ENCODE results near the gene CABP4.

Gene CABP4

DNA sequence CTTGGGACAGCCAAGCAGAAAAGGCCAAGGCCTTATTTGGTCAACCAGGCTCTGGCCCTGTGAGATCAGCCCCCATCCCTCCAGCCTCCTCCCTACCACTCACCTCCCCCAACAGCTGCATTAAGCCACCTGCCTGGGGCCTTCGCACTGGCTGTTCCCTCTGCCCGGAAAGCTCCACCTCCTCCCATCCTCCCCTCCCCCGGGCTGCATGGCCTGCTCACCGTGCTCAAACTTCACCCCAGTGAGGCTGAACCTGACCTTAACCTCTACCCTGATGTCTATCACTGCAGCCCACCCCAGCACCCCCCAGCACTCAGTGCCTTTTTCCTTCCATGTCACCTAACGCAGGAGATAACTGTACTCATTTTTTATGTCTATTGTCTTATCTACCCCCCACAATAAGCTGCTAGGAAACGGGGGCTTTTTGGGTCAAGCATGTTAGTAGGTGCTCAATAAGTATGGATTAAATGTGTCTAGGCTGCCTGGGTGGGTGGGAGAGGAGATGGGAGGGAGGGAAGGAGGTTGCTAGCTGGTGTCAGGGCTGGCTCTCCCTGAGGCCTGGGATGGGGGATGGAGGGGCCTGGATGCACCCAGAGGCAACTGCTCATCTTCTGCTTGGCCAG, 18.6 kb upstream of the CABP4 start:
- no peak for DNase-seq

DNA sequence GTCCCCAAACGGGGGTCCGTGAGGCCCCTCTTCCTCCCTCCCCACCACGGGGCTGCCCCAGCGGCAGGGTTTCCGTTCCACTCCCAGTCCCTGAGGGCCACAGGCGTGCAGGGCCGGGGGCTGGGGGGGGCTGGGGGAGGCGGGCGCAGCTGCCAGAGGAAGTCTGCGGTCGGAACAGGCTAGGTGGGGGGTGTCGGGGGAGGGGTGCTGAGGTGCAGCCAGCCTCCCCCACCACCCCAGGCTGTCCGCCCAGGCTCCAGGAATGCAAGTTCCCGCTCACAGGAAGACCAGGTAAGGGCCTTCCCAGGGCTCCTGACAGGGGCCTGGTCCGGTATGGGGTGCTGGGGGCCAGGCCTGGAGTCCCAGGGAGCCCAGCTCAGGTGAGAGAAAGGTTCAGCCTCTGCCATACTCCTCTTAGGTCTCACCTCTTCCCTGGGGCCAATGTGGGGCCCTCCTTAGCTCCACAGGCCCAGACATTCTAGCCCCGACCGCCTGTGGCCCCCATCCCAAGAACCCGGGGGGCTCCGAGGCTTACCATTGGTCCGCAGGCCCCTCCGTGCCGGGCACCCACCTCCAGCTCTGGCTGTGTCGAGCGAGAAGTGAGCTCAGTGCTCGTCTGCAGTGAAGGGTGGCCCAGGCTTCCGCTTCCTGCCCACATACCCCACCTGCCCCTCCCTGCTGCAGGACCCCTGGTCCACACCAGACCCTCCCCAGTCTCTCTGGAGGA, 17.9 kb upstream of the CABP4 start, which contains the start of gene PTPRCAP:
PTPRCAP (minus strand) TSS at position 601 of the 727 bp plus-strand sequence; CDS start at position 538, 63 bp downstream.
- no peak for DNase-seq

DNA sequence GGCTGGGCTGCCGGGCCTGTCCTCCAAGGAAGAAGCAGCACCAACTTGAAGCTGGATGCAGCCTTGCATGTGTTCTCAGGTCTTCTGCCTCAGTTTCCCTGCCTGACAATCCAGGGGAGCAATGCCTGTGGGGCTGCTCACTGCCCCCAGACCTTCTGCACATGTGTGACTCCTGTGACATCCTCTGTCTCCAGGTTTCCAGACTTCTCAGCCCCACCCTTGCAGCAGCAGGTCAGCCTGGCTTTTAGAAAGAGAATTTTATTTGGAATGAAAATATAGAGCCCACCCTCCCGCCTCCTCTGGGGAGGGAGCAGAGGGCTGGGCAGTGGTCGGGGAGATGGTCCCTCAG, 17.4 kb upstream of the CABP4 start:
- no peak for DNase-seq

DNA sequence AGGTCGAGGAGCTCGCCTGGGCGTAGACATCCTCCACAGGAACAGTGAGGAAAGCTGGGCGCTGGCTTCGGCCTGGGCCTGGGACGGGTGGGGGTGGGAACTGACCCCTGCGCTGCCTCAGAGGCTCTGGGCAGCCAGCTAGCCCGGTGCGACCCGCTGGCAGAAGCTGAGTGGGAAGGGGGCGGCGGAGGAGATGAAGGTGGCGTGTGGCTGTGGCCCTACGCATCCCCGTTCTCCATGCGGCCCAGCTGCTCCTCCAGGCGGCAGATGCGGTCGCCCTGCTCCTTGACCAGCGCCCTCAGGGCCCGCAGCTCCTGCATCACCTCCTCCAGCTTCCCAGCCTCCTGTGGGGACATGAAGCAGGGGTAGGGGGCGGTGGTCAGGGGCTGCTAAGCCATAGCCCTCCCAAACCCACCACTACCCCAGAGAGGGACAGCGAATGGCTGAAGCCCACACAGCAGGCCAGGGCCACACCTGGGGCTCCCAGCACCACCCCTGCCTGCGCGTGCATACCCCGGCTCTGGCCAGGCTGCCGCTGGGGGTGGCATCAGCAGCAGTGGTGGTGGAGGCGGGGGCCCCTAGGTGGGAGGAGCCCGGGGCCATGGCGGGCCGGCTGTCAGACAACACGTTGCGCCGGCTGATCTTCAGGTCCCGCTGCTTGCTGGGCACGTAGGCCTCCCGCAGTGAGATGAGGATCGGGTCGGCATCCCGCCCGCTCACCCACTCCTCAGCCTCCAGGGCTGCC, 16.8 kb upstream of the CABP4 start:
- no peak for DNase-seq

DNA sequence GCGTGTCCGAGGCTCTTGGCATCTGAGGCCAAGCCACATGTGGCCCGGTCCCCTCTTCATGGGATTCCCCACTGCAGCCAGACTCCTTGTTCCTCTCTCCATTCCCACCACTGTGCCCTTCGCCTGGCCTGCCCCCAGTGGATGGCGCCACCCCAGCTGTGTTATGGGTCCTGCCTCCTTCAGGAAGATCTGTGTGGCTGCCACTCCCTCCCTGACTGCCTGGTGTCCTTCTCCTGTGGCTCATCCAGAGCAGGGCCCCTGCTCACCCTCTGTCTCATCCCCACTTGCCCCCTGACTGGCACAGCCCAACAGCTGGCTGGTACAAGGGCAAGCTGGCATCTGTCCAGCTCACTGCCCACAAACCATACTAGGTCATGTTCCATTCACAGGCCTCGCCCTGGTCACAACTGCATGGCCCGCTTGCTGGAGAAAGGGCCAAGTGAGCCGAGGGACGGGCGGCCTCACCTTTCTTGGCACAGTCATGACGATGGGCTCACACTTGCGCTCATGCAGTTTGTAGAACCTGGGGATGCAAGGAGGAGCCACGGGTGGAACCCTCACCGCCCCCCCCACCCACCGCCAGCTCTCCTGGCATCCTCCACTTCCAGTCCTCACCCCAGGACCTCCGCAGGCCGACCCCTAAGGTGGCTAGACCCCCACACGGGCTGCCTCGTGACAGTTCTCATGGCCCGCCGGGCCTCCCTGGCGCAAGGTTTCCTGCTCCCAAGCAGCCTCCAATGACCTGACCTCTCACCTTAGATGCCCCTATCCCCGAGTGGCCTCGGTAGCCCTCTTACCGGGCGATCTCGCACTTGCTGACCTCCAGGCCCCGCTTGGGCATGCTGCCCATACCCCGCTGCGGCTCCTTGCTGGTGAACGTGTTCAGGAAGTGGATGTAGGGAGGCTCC, 15.6 kb upstream of the CABP4 start:
- DNase-seq = no peak

DNA sequence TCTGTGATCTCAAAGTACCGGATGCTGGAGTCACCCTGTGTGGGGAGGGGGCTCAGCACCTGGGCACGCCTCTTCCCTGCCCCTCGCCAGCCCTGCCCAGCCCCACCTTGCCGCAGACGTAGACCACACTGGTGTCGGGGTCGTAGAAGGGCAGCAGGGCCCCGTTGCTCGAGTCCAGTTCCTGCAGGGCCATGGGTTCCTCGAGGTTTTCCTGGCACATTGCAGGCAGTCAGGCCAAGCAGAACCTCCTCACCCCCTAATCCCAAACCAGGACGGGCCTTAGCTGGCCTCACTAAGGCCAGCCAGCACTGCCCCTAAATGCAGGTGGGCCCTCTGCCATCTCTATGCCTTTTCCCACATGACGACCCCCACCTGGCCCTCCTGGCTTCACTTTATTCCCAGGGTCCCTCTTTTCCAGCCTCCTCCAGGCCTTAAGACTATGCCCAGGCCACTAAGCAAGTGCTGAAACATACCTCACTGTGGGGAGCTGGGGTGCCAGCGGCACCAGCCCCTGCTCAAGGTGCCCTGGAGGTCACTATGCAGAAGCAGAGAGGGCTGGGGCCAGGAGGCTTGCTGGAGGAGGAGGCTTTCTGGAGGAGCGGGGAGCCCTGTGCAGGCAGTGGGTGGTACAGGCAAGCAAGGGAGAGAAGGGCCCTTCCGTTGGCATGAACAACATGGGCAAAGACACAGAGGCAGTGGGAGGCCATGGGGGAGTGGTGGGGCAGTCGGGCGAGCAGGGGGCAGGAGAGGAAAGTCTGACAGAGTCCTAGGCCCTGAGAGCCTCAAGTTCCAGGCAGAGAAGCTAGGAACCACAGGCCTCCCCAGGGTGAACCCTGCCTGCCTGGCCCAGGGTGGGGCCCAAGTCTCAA, 14.7 kb upstream of the CABP4 start:
- DNase-seq = no peak

DNA sequence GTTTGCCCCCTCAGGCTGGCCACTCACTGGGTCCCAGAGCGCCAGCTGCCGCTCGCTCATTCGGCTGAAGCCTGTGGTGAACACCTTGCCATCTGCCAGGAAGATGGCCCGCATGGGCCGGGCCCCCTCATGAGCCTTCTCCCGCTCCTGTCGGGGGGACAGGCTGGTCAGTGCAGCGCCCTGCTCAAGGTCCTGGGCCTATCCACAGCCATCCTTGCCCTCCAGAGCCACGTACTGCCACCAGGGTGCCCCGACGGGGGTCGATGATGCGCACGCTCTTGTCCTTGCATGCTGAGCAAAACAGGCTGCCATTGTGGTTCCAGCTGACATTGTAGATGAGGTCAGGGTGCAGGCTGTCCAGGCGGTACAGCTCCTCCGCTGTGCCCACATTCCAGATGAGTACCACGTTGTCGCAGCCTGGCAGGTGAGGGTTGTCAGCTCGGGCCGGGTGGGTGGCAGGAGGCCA, 14.0 kb upstream of the CABP4 start:
- DNase-seq = no peak

DNA sequence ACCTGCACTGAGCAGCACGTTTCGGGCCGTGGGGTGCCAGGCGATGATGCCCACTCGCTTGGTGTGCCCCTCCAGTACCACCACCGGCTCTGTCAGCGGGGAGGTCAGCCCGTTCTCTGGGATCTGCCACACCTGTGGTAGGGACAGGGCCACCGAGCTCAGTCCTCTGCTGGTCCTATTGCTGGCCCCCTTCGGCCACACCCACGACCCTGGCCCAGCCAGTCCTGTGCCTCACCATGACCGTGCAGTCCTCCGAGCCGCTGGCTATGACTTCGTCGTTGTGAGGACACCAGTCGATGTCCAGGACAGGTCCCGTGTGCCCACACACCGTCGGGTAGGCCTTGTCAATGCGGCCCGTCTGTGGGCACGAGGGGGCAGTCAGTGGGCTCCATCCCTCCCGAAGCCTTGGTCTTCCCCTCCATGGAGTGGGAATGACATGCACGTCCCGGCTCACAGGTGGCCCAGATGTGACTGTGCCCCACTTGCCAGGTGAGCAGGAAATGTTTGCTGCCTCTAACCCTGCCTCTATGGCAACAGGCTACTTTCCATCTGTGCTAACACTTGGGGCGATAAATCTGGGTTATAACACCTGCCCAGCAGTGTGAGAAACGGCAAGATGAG, 13.3 kb upstream of the CABP4 start:
- DNase-seq = no peak

DNA sequence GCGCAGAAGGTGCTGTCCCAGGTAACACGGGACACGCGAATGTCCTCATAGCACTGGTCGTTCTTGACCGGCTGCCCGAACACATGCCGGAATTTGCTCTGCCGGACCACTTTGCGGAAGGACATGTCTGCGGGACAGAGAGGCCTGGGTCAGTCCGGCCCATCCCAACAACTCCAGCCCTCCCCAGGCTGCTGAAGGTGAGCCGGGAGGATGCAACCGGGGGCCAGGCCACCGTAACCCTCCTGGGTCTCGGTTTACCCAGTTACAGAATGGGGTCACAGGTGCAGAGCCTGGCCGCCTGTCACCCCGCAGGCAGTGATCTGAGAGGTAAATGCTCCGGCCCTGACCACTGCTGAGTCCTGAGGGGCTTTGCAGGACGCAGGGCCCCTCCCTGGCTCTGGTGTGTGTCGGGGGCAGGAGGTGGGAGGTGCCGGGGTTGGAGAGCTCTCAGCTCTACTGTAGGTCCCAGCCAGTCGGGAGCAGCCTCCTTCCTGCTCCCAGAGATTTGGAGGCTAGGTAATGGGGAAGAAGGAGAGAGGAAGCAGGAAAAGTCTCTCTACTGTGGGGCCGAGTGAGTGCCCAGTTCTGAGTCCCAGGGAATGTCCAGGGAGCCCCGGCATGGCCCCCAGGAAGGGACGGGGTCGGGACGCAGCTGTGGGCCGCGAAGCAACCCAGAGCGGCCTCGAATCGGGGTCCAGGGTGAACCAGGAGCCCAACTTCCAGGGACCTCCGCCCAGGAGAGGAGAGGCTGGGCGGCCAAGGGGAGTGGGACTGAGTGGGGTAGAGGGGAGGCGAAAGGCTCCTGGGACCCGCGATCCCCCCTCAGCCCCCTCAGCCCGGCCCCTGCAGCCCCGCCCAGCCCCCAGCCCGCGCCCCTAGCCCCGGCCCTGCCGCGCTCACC, 12.4 kb upstream of the CABP4 start:
- DNase-seq = no peak

DNA sequence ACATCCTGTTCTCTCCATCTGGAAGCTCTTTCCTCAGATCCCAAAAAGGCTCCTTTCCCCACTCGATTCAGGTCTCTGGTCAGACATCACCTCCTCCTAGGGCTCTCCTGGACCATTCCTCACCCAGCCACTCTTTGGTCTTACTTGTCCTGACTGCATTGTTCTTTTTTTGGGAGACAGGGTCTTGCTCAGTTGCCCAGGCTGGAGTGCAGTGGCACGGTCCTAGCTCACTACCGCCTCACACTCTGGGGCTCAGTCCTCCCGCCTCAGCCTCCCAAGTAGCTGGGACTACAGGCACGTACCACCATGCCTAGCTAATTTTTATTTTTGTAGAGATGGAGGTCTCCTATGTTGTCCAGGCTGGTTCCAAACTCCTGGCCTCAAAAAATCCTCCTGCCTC, 9.6 kb upstream of the CABP4 start:
- DNase-seq = no peak

DNA sequence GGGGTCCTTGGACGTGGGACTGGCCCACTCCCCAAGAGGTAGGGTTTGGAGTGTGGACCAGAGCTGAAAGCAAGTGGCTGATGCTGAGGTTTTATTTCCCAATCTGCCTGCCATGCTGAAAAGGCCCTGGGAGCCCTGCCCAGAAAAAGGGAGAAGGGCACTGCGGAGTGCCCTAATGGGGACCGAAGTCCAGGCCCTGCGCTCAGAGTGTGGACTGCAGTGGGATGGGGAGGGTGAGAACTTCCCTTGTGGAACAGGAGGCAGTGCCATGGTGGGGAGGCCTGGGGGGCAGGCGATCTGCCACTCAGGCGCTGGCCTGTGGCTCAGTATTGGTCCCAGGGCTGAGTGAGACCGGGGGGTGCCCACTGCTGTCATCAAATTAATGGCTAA, 6.9 kb upstream of the CABP4 start:
- DNase-seq = no peak

DNA sequence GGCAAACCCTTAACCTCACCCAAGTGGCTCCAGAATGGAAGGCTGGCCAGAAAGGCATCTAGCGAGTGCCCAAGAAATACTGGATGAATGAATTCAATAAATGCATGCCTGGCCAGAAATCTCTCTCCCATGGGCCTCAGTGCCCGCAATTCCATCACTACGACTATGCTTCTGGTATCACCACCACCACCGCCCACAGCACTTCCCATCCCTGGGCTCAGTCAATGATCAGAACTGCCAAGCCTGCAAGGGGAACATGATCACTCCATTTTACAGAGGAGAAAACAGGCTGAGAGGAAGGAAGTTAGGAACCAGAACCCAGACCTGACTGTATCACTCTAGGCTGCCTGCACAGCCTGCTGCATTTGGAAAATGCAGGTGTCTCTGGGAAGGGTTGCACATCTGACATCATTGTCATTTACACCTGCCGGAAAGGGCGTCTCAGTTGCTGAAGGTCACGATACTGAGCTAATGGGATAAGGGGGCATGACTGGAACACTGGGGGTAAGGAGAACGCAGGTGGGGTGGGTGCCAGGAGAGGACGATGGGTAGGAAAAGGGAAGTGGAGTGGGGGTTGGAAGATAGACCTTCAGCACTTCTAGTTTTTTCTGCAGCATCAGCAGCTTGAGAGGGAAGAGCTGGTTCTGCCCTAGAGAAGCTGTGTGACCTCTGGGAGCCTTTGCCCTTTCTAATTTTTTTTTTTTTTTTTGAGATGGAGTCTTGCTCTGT, 5.9 kb upstream of the CABP4 start:
- DNase-seq = no peak

DNA sequence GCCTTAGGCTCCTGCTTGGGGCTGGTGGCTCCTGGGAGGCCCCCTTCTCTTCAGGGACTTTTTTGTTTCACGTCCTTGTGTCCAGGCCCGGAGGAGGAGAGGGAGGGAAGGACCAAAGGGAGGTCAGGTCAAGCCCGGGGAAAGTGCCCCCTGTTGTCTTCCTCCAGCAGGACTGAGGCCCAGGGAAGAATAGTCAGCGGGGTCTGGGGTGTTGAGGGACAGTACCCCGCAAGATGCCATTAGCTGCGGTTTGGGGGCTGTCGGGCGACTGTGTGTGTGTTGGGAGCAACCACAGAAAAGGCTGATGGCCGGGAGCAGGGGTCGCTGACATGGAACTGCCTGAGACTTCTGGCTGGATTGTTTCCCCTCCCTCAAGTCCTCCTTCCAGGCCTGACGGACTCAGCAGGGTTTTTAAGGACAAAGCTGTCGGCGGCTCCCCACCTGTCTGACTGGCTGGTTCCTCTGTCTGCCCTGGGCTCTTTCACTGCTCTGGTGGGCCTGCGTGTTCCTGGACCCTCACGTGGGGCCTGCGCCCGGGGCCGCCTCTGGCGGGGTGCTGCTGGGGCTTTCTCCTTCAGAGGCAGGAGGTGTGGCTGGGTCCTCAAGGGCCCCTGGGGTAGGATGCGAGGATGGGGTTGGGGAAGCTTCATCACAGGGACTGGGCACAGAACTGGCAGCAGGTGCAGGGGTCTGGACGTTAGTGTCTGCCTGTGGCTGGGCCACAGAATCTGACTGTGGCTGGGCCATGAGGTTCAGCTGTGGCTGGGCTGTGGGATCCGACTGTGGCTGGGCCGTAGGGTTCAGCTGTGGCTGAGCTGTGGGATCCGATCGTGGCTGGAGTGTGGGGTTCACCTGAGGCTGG, 4.1 kb upstream of the CABP4 start:
- DNase-seq = no peak

DNA sequence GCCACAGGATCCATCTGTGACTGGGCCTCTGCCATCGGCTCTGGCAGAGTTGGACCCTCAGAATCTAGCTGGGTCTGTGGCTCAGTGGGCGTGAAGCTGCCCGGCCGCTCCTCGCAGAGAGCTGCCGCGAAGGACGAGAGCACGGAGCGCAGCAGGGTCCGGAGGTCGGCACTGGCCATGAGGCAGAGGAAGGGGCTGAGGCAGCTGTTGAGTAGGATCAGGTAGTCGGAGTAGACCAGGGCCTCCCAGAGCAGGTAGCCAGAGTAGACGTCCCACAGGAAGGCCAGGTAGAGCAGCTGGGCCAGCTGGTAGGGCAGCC, 3.5 kb upstream of the CABP4 start:
- no peak for DNase-seq

DNA sequence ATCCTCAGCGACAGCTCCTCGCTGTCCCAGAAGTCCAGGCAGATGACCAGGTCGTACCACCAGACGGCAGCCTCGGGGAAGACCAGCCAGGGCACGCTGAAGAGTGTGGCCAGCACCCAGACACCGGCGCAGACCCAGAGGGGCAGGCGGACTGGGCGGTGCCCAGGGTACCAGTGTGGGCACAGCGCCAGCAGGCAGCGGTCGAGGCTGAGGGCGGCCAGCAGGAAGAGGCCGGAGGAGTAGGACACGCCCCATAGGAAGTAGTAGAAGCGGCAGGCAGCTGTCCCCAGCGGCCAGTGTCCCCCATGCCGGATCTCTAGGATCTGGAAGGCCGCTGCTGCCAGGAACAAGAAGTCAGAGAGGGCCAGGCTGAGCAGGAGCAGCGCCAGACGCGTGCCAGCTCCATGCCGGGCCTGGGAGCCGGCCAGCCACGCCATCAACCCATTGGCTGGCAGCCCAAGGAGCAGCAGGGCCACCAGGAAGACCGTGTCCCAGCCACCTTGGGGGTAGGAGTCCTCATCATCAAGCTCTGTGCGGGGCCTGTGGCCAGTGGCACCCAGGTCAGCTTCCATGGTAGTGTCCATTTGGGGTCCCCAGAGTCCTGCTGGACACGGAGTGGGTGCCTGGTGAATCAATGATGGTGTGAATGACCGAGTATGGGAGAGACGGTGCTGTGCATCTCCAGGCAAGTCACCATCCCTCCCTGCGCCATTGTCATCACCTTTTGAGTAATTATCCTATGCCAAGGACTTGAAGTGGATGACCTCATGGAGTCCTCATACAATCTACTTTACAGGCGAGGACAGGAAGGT, 2.8 kb upstream of the CABP4 start, which contains the start of gene GPR152:
GPR152 (minus strand) TSS at position 589 of the 812 bp plus-strand sequence; CDS start at position 584, 5 bp downstream.
- DNase-seq = no peak

DNA sequence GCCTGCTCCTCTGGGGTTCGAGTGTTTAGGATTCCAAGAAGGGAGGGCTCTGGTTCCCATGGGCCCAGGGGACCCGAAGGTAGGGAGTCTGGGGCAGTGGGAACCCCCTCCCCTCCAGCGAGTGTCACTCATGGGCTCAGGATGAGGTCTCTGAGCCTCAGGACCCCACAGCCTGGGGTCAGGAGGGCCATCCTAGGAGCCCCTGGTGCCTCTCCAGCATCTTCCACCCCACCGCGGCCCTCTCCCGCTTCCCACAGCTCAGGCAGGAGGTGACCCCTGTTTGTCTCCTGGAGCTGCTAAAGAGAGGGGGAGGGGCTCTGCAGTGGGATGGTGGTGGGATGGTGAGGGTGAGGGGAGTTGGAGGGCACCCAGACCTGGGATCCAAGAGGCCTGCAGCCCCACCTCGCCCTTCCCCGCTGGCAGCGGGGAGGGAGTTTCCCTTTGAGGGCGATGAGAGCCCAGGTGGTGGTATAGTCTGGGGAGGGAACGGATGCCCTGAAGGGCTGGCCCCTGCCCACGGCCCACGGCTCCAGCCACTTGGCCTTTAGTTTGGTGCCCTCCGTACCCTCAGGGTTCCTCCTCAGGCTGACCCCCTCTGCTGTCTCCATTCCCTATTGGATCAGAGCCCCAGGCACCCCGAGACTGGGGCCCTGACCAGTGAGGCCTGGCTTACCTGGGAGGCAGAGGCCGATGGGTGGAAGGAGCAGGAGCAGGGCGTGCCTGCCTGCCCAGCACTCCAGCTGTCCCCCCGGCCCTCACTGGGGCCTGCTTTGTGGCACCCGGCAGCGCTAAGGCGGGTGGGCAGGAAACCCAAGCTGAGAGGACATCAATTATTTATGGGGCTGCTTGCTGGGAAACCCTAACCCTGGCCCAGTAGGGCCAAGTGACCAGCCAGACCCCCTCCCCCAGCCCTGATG, 1.1 kb upstream of the CABP4 start:
- DNase-seq = no peak

Data from SIG-M5 (cell line).